ENCODE data around the gene DPH7. TPM values are rescaled to one million over a fixed set of nuclear protein-coding genes. Genes with fewer than 3 reads are reported as not detected.
"Not testable (repeated sequence)": the region's sequence is repeated elsewhere in the genome, so short reads cannot be mapped to it uniquely, and the experiment has no call there.

Gene DPH7
- total and polyA plus RNA-seq, 2 experiments from 2014 or later: 28.3 to 36.9 TPM

DNA sequence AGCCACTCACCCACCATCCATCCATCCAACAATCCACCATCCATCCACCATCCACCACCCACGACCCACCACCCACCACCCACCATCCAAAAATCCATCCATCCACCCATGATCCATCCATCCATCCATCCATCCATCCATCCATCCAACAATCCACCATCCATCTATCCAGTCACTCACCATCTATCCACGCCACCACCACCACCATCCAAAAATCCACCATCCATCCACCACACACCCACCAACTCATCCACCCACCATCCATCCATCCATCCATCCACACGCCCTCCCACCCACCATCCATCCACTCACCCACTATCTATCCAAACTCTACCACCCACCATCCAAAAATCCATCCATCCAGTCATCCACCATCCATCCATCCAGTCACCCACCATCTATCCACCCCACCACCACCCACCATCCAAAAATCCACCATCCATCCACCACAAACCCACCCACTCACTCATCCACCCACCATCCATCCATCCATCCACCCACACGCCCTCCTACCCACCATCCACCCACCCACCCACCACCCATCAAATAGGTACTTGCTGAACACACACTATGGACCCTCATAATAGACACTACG, 9.0 kb downstream of the DPH7 start:
- no peaks in the 10 kb centered on the region for H3K4me1 ChIP-seq (ENCODE audit: insufficient read depth)
- H4K20me1 ChIP-seq (ENCODE audit: insufficient read depth, poor library complexity, severe bottlenecking): no peaks in the 10 kb centered on the region
- H3K79me2 ChIP-seq: peaks cover 3% of the 10 kb centered on the region
- no peaks in the 10 kb centered on the region for H3K27me3 ChIP-seq
- H2AFZ ChIP-seq: no peak overlapping the region
- no peaks in the 10 kb centered on the region for H3K9me2 ChIP-seq (replicated peaks; ENCODE audit: insufficient read depth)
- no peak overlapping the region for H3K4me3 ChIP-seq
- no peak overlapping the region for H3K27ac ChIP-seq
- no peaks in the 10 kb centered on the region for H3K36me3 ChIP-seq (replicated peaks; ENCODE audit: insufficient read depth, low read depth)
- TF ChIP-seq EZH2 (IDR thresholded peaks at IDR 0.05; ENCODE audit: borderline replicate concordance): no peak
- TF ChIP-seq, protein P1, sequence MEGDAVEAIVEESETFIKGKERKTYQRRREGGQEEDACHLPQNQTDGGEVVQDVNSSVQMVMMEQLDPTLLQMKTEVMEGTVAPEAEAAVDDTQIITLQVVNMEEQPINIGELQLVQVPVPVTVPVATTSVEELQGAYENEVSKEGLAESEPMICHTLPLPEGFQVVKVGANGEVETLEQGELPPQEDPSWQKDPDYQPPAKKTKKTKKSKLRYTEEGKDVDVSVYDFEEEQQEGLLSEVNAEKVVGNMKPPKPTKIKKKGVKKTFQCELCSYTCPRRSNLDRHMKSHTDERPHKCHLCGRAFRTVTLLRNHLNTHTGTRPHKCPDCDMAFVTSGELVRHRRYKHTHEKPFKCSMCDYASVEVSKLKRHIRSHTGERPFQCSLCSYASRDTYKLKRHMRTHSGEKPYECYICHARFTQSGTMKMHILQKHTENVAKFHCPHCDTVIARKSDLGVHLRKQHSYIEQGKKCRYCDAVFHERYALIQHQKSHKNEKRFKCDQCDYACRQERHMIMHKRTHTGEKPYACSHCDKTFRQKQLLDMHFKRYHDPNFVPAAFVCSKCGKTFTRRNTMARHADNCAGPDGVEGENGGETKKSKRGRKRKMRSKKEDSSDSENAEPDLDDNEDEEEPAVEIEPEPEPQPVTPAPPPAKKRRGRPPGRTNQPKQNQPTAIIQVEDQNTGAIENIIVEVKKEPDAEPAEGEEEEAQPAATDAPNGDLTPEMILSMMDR (IDR thresholded peaks at IDR 0.05; ENCODE audit: poor library complexity): no peak
- TF ChIP-seq EZH2phosphoT487 (IDR thresholded peaks at IDR 0.05; ENCODE audit: low read depth, severe bottlenecking, unreplicated experiment): no peak
- 100% methylated on average over 3 of the region's 5 CpGs for WGBS (ENCODE audit: low lambda C conversion rate, missing lambda C conversion rate)
- DNase-seq (ENCODE audit: low spot score): no peak
- H3K9me3 ChIP-seq (ENCODE audit: low read depth): no peaks in the 10 kb centered on the region
- H3K4me2 ChIP-seq: no peak overlapping the region

DNA sequence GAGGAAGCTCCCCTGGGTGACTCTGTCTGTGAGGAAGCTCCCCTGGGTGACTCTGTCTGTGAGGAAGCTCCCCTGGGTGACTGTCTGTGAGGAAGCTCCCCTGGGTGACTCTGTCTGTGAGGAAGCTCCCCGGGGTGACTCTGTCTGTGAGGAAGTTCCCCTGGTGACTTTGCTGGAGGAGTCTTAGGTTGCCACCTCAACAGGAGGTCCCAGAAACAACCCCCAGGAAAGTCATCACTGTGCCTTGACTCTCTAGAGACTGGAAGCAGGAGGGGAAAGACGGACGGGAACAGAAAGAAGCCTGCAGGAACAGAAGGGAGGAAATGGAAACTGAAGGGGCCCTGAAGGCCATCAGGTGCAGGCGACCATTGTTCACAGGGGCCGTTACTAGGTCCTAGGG, 10.3 kb downstream of the DPH7 start:
- H3K27ac ChIP-seq; H3K4me3 ChIP-seq; H3K9me2 ChIP-seq (replicated peaks; ENCODE audit: insufficient read depth); H3K9me3 ChIP-seq (ENCODE audit: low read depth); H3K36me3 ChIP-seq (replicated peaks; ENCODE audit: insufficient read depth, low read depth); H3K4me1 ChIP-seq (ENCODE audit: insufficient read depth); H3K4me2 ChIP-seq; H4K20me1 ChIP-seq (ENCODE audit: insufficient read depth, poor library complexity, severe bottlenecking); H3K27me3 ChIP-seq; H2AFZ ChIP-seq; H3K79me2 ChIP-seq; DNase-seq (ENCODE audit: low spot score): not testable (repeated sequence)
- 98% methylated on average over 5 of the region's 5 CpGs for WGBS (ENCODE audit: low lambda C conversion rate, missing lambda C conversion rate)

DNA sequence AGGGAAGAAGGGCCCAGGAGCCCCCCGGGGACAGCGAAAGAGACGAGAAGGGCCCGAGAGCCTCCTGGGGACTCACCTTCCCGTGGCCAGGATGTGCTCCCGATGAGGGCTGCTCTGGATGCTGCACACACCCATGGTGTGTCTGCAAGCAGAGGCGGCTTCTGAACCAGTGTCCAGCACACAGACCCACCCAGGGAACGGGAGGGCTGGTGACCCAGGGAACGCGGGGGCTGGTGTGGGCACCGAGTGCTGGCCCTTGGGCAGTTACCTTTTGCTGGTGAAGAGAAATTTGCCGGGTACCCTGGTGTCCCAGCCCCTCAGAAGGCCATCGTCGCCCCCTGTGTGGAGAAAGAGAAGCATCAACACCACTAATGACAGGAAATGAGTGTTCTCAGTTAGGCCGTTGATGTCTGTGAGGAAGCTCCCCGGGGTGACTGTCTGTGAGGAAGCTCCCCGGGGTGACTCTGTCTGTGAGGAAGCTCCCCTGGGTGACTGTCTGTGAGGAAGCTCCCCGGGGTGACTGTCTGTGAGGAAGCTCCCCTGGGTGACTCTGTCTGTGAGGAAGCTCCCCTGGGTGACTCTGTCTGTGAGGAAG, 13.8 kb downstream of the DPH7 start:
- Histone ChIP-seq H3K4me2 (no peak overlapping the region), H3K9me2 (replicated peaks; ENCODE audit: insufficient read depth) (no peaks in the 10 kb centered on the region), H2AFZ (no peak overlapping the region), H3K27me3 (no peaks in the 10 kb centered on the region), H3K4me3 (no peak overlapping the region), H3K9me3 (ENCODE audit: low read depth) (no peaks in the 10 kb centered on the region), H3K36me3 (replicated peaks; ENCODE audit: insufficient read depth, low read depth) (peaks cover under 1% of the 10 kb centered on the region), H3K4me1 (ENCODE audit: insufficient read depth) (no peaks in the 10 kb centered on the region), H3K27ac (no peak overlapping the region), H3K79me2 (no peaks in the 10 kb centered on the region), H4K20me1 (ENCODE audit: insufficient read depth, poor library complexity, severe bottlenecking) (no peaks in the 10 kb centered on the region)
- TF ChIP-seq, protein P1 (IDR thresholded peaks at IDR 0.05; ENCODE audit: poor library complexity): no peak
- TF ChIP-seq EZH2 (IDR thresholded peaks at IDR 0.05; ENCODE audit: borderline replicate concordance) (no peak), EZH2phosphoT487 (IDR thresholded peaks at IDR 0.05; ENCODE audit: low read depth, severe bottlenecking, unreplicated experiment) (no peak)
- WGBS (ENCODE audit: low lambda C conversion rate, missing lambda C conversion rate): 96% methylated on average over 16 of the region's 18 CpGs
- DNase-seq (ENCODE audit: low spot score): no peak

DNA sequence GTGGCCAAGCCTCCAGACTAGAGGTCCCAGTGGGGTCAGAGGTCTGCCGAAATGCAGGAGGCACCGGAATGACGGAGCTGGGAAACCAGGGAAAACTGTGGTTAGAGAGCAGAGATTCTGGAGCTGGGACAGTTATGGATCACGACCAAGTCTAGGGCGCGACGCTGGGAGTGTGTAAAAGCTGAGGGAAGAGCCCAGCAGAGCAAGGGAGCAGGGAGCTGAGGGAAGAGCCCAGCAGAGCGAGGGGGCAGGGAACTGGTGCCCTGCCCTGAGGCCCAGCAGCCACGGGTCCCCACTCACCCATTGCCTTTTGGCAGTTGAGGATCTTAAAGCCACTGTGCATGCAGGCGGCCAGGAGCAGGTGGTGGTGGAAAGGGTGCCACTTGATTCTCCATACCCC, 14.6 kb downstream of the DPH7 start:
- no peak overlapping the region for H3K27ac ChIP-seq
- no peaks in the 10 kb centered on the region for H3K4me1 ChIP-seq (ENCODE audit: insufficient read depth)
- WGBS (ENCODE audit: low lambda C conversion rate, missing lambda C conversion rate): 95% methylated on average over 10 of the region's 10 CpGs
- peaks cover 3% of the 10 kb centered on the region for H3K36me3 ChIP-seq (replicated peaks; ENCODE audit: insufficient read depth, low read depth)
- H2AFZ ChIP-seq: no peak overlapping the region
- no peak for TF ChIP-seq EZH2phosphoT487 (IDR thresholded peaks at IDR 0.05; ENCODE audit: low read depth, severe bottlenecking, unreplicated experiment)
- TF ChIP-seq, protein P1 (IDR thresholded peaks at IDR 0.05; ENCODE audit: poor library complexity): no peak
- TF ChIP-seq EZH2 (IDR thresholded peaks at IDR 0.05; ENCODE audit: borderline replicate concordance): no peak
- no peaks in the 10 kb centered on the region for H3K27me3 ChIP-seq
- no peak for DNase-seq (ENCODE audit: low spot score)
- no peaks in the 10 kb centered on the region for H3K79me2 ChIP-seq
- H3K9me3 ChIP-seq (ENCODE audit: low read depth): no peaks in the 10 kb centered on the region
- H3K4me3 ChIP-seq: no peak overlapping the region
- H3K9me2 ChIP-seq (replicated peaks; ENCODE audit: insufficient read depth): no peaks in the 10 kb centered on the region
- H3K4me2 ChIP-seq: no peak overlapping the region
- H4K20me1 ChIP-seq (ENCODE audit: insufficient read depth, poor library complexity, severe bottlenecking): no peaks in the 10 kb centered on the region

Measured in hepatocyte (in vitro differentiated cells).